ENCODE measurements around the gene SPEM1. TPM values are rescaled to one million over a fixed set of nuclear protein-coding genes. Genes with fewer than 3 reads are reported as not detected.

The SPEM1 gene
- total RNA-seq, 1 experiment from 2014 or later = 0.33 TPM

GRCh38 chr17:7404737-7405349, 15.3 kb upstream of the SPEM1 start:
- Histone ChIP-seq H3K4ac (ENCODE audit: low read depth, low read length) (no peak overlapping the region), H3T11ph (ENCODE audit: low read length) (no peak overlapping the region), H3K27me3 (ENCODE audit: insufficient read depth, low read length) (no peaks in the 10 kb centered on the region), H2BK15ac (ENCODE audit: low read depth, low read length) (no peak overlapping the region), H2AK5ac (ENCODE audit: insufficient read length, low read length) (no peak overlapping the region), H3K4me2 (ENCODE audit: insufficient read depth, insufficient read length, low read length) (peak overlapping the region; percentile 78), H3K14ac (ENCODE audit: insufficient read depth, low read length) (0 out of 2 replicates have a peak overlapping the region, but pooled peaks have one; percentile 34), H3K9me3 (ENCODE audit: control insufficient read depth, low read depth, low read length) (no peaks in the 10 kb centered on the region), H4K5ac (ENCODE audit: insufficient read length, low read depth, low read length) (no peak overlapping the region), H2BK12ac (ENCODE audit: insufficient read length, low read depth, low read length) (no peak overlapping the region), H2BK20ac (ENCODE audit: low read depth, low read length, poor library complexity, severe bottlenecking) (no peak overlapping the region), H3K79me1 (ENCODE audit: insufficient read depth, low read depth, low read length, poor library complexity, severe bottlenecking) (no peaks in the 10 kb centered on the region), H3K56ac (ENCODE audit: insufficient read length, low read depth, low read length) (no peak overlapping the region), H4K20me1 (ENCODE audit: control insufficient read depth, insufficient read depth, insufficient read length) (no peaks in the 10 kb centered on the region), H4K91ac (ENCODE audit: insufficient read length, low read depth, low read length) (no peak overlapping the region), H3K4me1 (ENCODE audit: insufficient read depth, low read length) (no peaks in the 10 kb centered on the region; the same call in 1 of the 2 replicates), H3K23me2 (ENCODE audit: insufficient read length, low read depth, low read length, poor library complexity, severe bottlenecking) (peaks cover 5% of the 10 kb centered on the region), H3K79me2 (ENCODE audit: insufficient read depth, low read length) (no peaks in the 10 kb centered on the region), H4K8ac (replicated peaks; ENCODE audit: insufficient read length, low read depth, low read length) (no peak overlapping the region), H2BK5ac (ENCODE audit: insufficient read length, low read length) (no peak overlapping the region), H2BK120ac (ENCODE audit: low read depth, low read length, poor library complexity, severe bottlenecking) (no peak overlapping the region), H3K18ac (ENCODE audit: insufficient read length, low read depth, low read length) (no peak overlapping the region), H3K27ac (ENCODE audit: insufficient read length, low read depth, low read length) (no peak overlapping the region), H3K9ac (ENCODE audit: extremely low read depth, insufficient read length, low read length) (peak overlapping the region; percentile 30), H2AFZ (ENCODE audit: low read length) (no peak overlapping the region), H3K23ac (ENCODE audit: insufficient read length, low read depth, low read length) (no peak overlapping the region)
- Mint-ChIP-seq H3K27ac (peak overlapping the region; percentile 61 to 96 (median 95); a peak in 3 of 7 replicates), H3K36me3 (ENCODE audit: insufficient read depth in 1 of 3, low read depth in 3 of 3) (peaks cover 13 to 22% (median 15%) of the 10 kb centered on the region in 3 experiments), H3K4me1 (peaks cover 26 to 34% of the 10 kb centered on the region in 2 experiments), H3K27me3 (ENCODE audit: low read depth) (no peaks in the 10 kb centered on the region), H3K9me3 (no peaks in the 10 kb centered on the region), H3K4me3 (peak overlapping the region; percentile 84 to 94)
- peak; percentile 69 for DNase-seq
- TF ChIP-seq CTCF (conservative IDR thresholded peaks at IDR 0.05) = no peak
- no CpG with 5 or more reads among the region's 65 CpGs for WGBS (ENCODE audit: extremely low coverage, insufficient read length, low lambda C conversion rate)
